Karpas-422 (cell line): Measurements from ENCODE around the gene STX8. TPM values are rescaled to one million over a fixed set of nuclear protein-coding genes. Genes with fewer than 3 reads are reported as not detected.
"Not testable (repeated sequence)": the region's sequence is repeated elsewhere in the genome, so short reads cannot be mapped to it uniquely, and the experiment has no call there.

Source experiments
- DNase-seq: peaks from one replicate; pipeline ENCODE4 v3.0.0-alpha.2; 2015
- H2AFZ ChIP-seq: fragments of 200-600 bp; sonication (generic); 2 replicates; pipeline ENCODE4 v1.6.1; 2014; ENCODE audit warnings: antibody characterized with exemption, low read length, mixed read lengths
- H3K27ac ChIP-seq: fragments of 200-600 bp; sonication (generic); 2 replicates; pipeline ENCODE4 v1.5.1; 2014; ENCODE audit warnings: mild to moderate bottlenecking, low read length, moderate library complexity
- H3K27me3 ChIP-seq: fragments of 200-600 bp; sonication (generic); 2 replicates; pipeline ENCODE4 v1.6.1; 2014; ENCODE audit warnings: low read length, mixed read lengths
- H3K36me3 ChIP-seq: fragments of 200-600 bp; sonication (generic); 2 replicates; pipeline ENCODE4 v1.6.1; 2014; ENCODE audit warnings: low read length, mixed read lengths; ENCODE audit not compliant: insufficient read depth
- H3K4me1 ChIP-seq: fragments of 200-600 bp; sonication (generic); 2 replicates; pipeline ENCODE4 v1.6.1; 2014; ENCODE audit warnings: mild to moderate bottlenecking, low read length, mixed read lengths
- H3K4me2 ChIP-seq: fragments of 200-600 bp; sonication (generic); 2 replicates; pipeline ENCODE4 v1.6.1; 2014; ENCODE audit warnings: low read length, low read depth, mild to moderate bottlenecking; ENCODE audit not compliant: poor library complexity, severe bottlenecking
- H3K4me3 ChIP-seq: fragments of 200-600 bp; sonication (generic); 2 replicates; pipeline ENCODE4 v1.5.1; 2014; ENCODE audit warnings: mild to moderate bottlenecking, antibody characterized with exemption, low read length, mixed read lengths
- H3K79me2 ChIP-seq: fragments of 200-600 bp; sonication (generic); 2 replicates; pipeline ENCODE4 v1.6.1; 2014; ENCODE audit warnings: mild to moderate bottlenecking, low read length, mixed read lengths
- H3K9ac ChIP-seq: fragments of 200-600 bp; sonication (generic); 2 replicates; pipeline ENCODE4 v1.6.0; 2014; ENCODE audit warnings: low read length
- H3K9me2 ChIP-seq: fragments of 200-600 bp; sonication (generic), shearing (Covaris generic); replicated peaks from 2 replicates; pipeline ENCODE4 v1.6.0; 2014; ENCODE audit warnings: mild to moderate bottlenecking, low read length, moderate library complexity; ENCODE audit not compliant: insufficient read depth
- H3K9me3 ChIP-seq: fragments of 300-700, 200-600 bp; sonication (generic); 2 replicates; pipeline ENCODE4 v1.6.1; 2014; ENCODE audit warnings: low read length, mixed read lengths
- H4K20me1 ChIP-seq: fragments of 200-600 bp; sonication (generic); 2 replicates; pipeline ENCODE4 v1.6.1; 2014; ENCODE audit warnings: mild to moderate bottlenecking, antibody characterized with exemption, low read length, low read depth; ENCODE audit not compliant: insufficient read depth
- total RNA-seq: library from RNA; depleted of rRNA; stranded (reverse); fragments of >200 nt; shearing (Covaris generic); gene quantifications from 2 replicates; pipeline ENCODE4 v1.2.3, GENCODE V29; 2014; ENCODE audit warnings: low replicate concordance

STX8 gene
- total RNA-seq, 1 experiment from 2014 or later: 40.0 TPM

DNA sequence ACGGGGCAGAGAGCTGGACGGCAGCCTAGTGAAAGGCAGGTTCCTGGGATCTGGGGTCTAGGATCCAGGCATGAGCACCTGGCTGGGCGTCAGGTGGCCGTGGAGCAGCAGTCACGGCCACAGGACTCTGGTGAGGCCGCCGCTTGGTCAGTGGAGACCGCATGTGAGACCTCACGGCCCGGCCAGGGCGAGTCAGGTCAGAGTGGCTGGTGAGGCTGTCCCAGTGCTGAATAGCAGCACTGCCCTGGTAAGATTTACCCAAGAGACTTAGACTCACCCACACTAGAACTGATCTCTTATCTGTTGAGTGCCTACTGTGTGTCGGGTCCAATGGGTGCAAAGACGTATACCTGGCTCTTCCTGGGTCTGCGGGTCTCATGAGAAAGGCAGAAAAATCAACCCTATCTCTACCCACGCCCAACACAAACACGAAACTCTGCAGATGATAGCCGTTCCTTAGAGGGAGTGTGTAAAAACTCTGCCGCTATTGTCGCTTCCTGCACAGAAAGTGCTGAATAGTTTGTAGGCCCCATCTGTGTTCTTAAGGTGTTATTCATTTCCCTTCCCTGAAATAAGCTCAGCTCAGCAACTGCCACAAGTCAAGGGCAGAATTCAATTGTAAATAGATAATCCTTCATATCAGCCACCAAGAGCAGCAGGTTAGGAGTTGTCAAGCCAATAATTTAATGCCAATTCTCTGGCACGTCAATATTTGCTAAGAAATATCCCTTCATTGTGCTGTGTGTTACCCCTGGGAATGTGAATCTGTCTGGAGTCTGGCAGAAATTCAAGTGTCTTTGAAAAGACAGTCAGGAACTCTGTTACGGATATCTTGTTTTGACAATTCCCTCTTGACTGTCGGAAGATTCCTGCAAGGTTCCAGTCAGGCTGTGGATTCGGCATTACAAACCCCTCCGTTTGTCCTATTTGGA, 314.3 kb downstream of the STX8 start:
- no peaks in the 10 kb centered on the region for H3K27me3 ChIP-seq
- no peak overlapping the region for H3K9ac ChIP-seq
- no peaks in the 10 kb centered on the region for H3K79me2 ChIP-seq

DNA sequence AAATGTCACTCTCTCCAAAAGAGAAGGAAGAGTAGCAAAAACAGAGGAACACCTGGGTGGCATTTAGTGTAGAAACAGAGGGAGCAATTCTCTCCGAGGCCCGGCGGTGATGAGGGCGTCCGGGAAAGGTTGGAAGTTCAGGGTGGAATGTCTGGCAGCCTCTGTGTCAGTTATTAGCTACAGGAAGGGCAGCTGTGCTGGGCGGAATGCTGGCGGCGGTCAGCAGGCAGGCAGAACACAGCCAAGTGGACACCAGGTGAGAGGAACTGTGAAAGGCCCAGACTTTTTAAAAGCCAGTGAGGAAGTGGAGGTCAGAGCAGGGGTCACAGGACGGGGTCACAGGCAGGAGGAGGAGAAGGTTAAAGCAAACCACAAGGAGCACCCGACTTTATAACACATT, 316.2 kb downstream of the STX8 start:
- no peak overlapping the region for H3K4me2 ChIP-seq
- no peak overlapping the region for H2AFZ ChIP-seq
- H3K36me3 ChIP-seq: no peaks in the 10 kb centered on the region
- H3K9ac ChIP-seq: no peak overlapping the region
- no peaks in the 10 kb centered on the region for H3K9me2 ChIP-seq
- peaks cover 6% of the 10 kb centered on the region for H3K4me1 ChIP-seq
- H3K9me3 ChIP-seq: no peaks in the 10 kb centered on the region
- H3K27ac ChIP-seq: no peak overlapping the region
- H3K4me3 ChIP-seq: no peak overlapping the region
- H4K20me1 ChIP-seq: peaks cover 13% of the 10 kb centered on the region; the same call in 1 of the 2 replicates
- DNase-seq: no peak
- H3K79me2 ChIP-seq: no peaks in the 10 kb centered on the region
- no peaks in the 10 kb centered on the region for H3K27me3 ChIP-seq

More for the DNA sequence above, 314.3 kb downstream of the STX8 start:
- no peak overlapping the region for H3K27ac ChIP-seq
- no peaks in the 10 kb centered on the region for H3K9me3 ChIP-seq
- H3K36me3 ChIP-seq: no peaks in the 10 kb centered on the region
- no peak overlapping the region for H2AFZ ChIP-seq
- no peaks in the 10 kb centered on the region for H3K9me2 ChIP-seq
- no peak overlapping the region for H3K4me2 ChIP-seq
- no peak overlapping the region for H3K4me3 ChIP-seq
- H4K20me1 ChIP-seq: peaks cover 13% of the 10 kb centered on the region; the same call in 1 of the 2 replicates
- no peak for DNase-seq
- H3K4me1 ChIP-seq: peaks cover 6% of the 10 kb centered on the region

DNA sequence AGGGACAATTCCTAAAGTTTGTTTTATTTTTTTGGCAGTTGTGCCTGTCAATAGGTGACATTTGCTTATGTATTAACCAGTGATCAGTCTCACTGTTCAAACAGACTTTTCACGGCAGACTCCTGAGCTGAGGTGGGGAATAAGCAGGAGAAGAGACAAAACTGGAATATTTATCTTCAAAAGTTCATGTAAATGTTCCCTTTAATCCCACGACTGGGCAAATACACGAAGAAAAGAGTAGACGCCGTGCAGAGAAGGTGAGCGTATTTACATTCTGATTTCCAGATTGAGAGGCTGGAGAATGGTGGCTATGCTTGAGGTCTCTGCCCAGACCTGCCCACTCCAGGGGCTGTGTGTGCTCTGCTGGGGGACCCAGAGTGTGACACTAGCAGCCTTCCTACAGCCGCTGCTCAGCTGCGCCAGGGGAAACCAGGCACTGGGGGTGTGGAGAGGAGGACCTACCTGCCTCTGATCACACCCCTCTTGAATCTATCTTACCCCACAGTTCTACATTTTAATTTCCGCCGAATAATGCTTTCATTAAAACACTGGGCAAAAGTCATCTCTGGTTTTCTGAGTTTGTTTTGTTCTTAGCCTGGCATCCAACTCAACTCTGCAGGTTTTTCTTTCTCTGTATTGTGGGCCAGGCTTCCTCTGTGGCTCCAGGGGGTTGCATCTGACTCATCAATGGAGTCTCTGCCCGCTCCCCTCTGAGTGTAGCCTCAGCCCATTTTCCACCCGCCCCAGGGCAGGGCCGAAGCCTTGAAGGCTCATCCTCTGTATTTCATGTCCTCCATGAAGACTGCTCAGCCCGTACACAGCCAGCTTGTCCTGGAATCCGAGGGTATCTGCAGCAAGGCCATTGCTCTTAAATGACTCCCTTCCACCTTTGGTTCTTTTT, 317.3 kb downstream of the STX8 start:
- H3K79me2 ChIP-seq: no peaks in the 10 kb centered on the region
- H3K9me2 ChIP-seq: no peaks in the 10 kb centered on the region
- DNase-seq: no peak
- H3K4me1 ChIP-seq: peaks cover 6% of the 10 kb centered on the region
- peaks cover 13% of the 10 kb centered on the region; the same call in 1 of the 2 replicates for H4K20me1 ChIP-seq
- H3K27me3 ChIP-seq: no peaks in the 10 kb centered on the region
- no peaks in the 10 kb centered on the region for H3K36me3 ChIP-seq
- no peak overlapping the region for H3K4me3 ChIP-seq
- no peak overlapping the region for H3K4me2 ChIP-seq
- no peaks in the 10 kb centered on the region for H3K9me3 ChIP-seq
- H3K27ac ChIP-seq: no peak overlapping the region
- no peak overlapping the region for H3K9ac ChIP-seq
- H2AFZ ChIP-seq: no peak overlapping the region

DNA sequence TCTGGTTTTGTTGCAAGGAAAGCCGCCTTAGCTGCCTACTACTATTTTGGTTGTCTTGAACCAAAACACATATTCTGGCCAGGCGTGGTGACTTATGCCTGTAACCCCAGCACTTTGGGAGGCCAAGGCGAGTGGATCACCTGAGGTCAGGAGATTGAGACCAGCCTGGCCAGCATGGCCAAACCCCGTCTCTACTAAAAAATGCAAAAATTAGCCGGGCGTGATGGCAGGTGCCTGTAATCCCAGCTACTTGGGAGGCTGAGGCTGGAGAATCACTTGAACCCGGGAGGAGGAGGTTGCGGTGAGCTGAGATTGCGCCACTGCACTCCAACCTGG, 318.0 kb downstream of the STX8 start:
- H3K27me3 ChIP-seq, H2AFZ ChIP-seq, H3K9me3 ChIP-seq, H3K4me2 ChIP-seq, H3K9ac ChIP-seq, H3K36me3 ChIP-seq, H3K27ac ChIP-seq, H3K4me3 ChIP-seq, H3K9me2 ChIP-seq, DNase-seq, H3K4me1 ChIP-seq, H3K79me2 ChIP-seq: not testable (repeated sequence)
- H4K20me1 ChIP-seq: peaks cover 13% of the 10 kb centered on the region; the same call in 1 of the 2 replicates

DNA sequence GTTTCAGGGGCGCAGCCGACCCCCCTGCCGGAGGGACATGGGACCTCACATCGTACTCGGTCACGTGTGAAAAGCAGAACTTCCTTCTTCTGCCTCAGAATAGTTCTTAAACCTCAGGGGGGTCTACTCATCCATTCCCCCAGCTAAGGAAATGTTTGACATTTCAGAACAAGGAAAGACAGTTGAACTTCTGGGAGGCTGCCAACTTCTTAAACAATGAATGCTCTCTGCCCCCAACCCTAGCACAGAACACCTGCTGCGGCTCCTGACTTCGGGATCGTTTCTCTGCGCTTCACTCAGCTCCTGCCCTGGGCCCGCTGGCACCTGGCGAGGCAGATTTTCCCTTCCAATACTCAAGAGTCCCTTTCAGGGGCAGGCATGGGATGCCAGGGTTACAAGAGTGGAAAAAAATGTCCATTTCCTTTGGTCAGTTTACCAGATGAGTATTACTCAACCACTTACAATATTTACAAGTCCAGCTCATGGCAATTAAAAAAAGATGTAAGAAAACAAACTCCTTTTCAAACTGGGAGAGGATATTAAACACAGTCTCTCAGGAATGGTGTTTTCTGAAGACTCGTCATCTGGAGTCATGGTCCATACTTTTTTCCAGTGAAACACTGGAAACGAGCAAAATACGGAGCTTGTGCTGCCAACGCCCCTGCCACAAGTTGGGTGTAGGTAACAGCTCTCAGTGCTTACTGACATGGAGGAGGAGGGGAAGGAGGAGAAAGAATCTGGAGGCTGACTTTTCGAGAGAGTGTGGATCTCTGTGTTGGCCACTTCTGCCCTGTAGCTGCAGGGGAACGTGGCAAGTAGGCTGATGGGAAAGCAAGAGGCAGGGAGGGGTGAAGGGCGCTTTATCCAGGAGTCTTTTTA, 318.6 kb downstream of the STX8 start:
- no peaks in the 10 kb centered on the region for H3K27me3 ChIP-seq
- no peaks in the 10 kb centered on the region for H3K9me2 ChIP-seq
- peaks cover 13% of the 10 kb centered on the region; the same call in 1 of the 2 replicates for H4K20me1 ChIP-seq
- no peak overlapping the region for H2AFZ ChIP-seq
- H3K79me2 ChIP-seq: no peaks in the 10 kb centered on the region
- peaks cover 6% of the 10 kb centered on the region for H3K4me1 ChIP-seq
- H3K27ac ChIP-seq: no peak overlapping the region
- no peaks in the 10 kb centered on the region for H3K36me3 ChIP-seq
- H3K4me3 ChIP-seq: no peak overlapping the region
- peak; percentile 45 for DNase-seq
- H3K9me3 ChIP-seq: no peaks in the 10 kb centered on the region
- H3K9ac ChIP-seq: no peak overlapping the region
- H3K4me2 ChIP-seq: no peak overlapping the region

DNA sequence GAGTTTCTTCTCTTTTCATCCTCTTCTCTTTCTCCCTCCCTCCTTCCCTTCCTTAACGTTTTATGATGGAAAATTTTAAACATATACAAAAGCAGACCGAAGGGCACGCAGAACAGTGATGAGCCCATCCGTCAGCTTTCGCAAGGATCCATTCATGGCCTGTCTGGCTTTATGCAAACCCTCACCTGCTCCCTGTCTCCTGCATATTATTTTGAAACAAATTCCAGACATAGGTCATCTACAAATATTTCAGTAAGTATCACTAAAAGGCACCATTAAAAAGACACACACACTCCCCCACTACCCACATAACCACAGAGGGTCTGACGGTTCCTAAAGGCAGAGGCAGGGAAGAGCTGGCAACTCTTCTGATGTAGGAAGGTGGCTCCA, 319.3 kb downstream of the STX8 start:
- H3K79me2 ChIP-seq: no peaks in the 10 kb centered on the region
- H3K9me2 ChIP-seq: no peaks in the 10 kb centered on the region
- peaks cover 13% of the 10 kb centered on the region; the same call in 1 of the 2 replicates for H4K20me1 ChIP-seq
- no peak for DNase-seq
- no peak overlapping the region for H2AFZ ChIP-seq
- no peaks in the 10 kb centered on the region for H3K36me3 ChIP-seq
- no peak overlapping the region for H3K4me3 ChIP-seq
- no peak overlapping the region for H3K4me2 ChIP-seq
- H3K9me3 ChIP-seq: no peaks in the 10 kb centered on the region
- no peaks in the 10 kb centered on the region for H3K27me3 ChIP-seq
- no peak overlapping the region for H3K27ac ChIP-seq
- peaks cover 6% of the 10 kb centered on the region for H3K4me1 ChIP-seq
- no peak overlapping the region for H3K9ac ChIP-seq

DNA sequence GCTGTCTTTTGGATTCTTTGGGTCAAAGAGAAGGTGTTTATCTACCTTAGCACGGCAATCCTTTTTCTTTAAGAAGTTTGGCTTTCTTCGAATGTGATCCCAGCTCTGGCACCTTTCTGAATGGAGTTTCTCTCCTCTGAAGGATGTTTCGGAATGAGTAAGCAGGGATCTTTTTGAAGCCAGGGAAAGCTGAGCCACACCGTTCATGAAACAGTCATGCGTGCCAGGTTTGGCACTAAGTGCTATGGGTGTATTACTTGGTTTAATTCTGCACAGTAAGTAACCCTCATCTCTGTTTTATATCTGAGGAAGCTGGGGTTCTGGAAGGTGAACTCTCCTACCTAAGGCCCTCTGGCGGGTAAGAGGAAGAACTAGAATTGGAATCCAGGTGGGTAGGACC, 319.8 kb downstream of the STX8 start:
- peaks cover 6% of the 10 kb centered on the region for H3K4me1 ChIP-seq
- no peaks in the 10 kb centered on the region for H3K79me2 ChIP-seq
- no peaks in the 10 kb centered on the region for H3K36me3 ChIP-seq
- no peaks in the 10 kb centered on the region for H3K9me3 ChIP-seq
- H3K27ac ChIP-seq: no peak overlapping the region
- H4K20me1 ChIP-seq: peaks cover 13% of the 10 kb centered on the region; the same call in 1 of the 2 replicates
- H3K4me2 ChIP-seq: no peak overlapping the region
- H2AFZ ChIP-seq: no peak overlapping the region
- no peak overlapping the region for H3K4me3 ChIP-seq
- no peak overlapping the region for H3K9ac ChIP-seq
- H3K9me2 ChIP-seq: no peaks in the 10 kb centered on the region
- no peak for DNase-seq
- no peaks in the 10 kb centered on the region for H3K27me3 ChIP-seq
